ENCODE results near the gene CLTCL1.

Gene CLTCL1

GRCh38 chr22:19222242-19223005, 69.1 kb downstream of the CLTCL1 start:
- no peak for TF ChIP-seq CTCF (conservative IDR thresholded peaks at IDR 0.05; ENCODE audit: low read depth)
- CTCF ChIA-PET = no interaction called here
- DNase-seq (ENCODE audit: low spot score) = no peak

GRCh38 chr22:19220867-19221266, 70.7 kb downstream of the CLTCL1 start:
- TF ChIP-seq CTCF (conservative IDR thresholded peaks at IDR 0.05; ENCODE audit: low read depth) = no peak
- DNase-seq (ENCODE audit: low spot score) = no peak
- ChIA-PET POLR2A (ENCODE audit: low non-redundant PET) (no interaction called here), CTCF (no interaction called here)
- no peak overlapping the region for H3K27ac ChIP-seq

More at GRCh38 chr22:19222242-19223005, 69.1 kb downstream of the CLTCL1 start:
- no peak overlapping the region for H3K27ac ChIP-seq
- POLR2A ChIA-PET (ENCODE audit: low non-redundant PET) = no interaction called here

GRCh38 chr22:19218541-19219233, 72.8 kb downstream of the CLTCL1 start:
- CTCF ChIA-PET = interaction anchor here (0.5 kb wide), 1 partner anchor 176 kb away, joined by 3 read pairs; no protein-coding TSS in a partner anchor
- peak overlapping the region; percentile 44 for H3K27ac ChIP-seq
- TF ChIP-seq CTCF (conservative IDR thresholded peaks at IDR 0.05; ENCODE audit: low read depth) = no peak
- DNase-seq (ENCODE audit: low spot score) = no peak
- POLR2A ChIA-PET (ENCODE audit: low non-redundant PET) = no interaction called here

GRCh38 chr22:19216579-19216978, 74.9 kb downstream of the CLTCL1 start:
- CTCF ChIA-PET = no interaction called here
- H3K27ac ChIP-seq = no peak overlapping the region
- no peak for TF ChIP-seq CTCF (conservative IDR thresholded peaks at IDR 0.05; ENCODE audit: low read depth)
- DNase-seq (ENCODE audit: low spot score) = no peak
- POLR2A ChIA-PET (ENCODE audit: low non-redundant PET) = no interaction called here

GRCh38 chr22:19215360-19215759, 76.2 kb downstream of the CLTCL1 start:
- no peak for DNase-seq (ENCODE audit: low spot score)
- ChIA-PET POLR2A (ENCODE audit: low non-redundant PET) (no interaction called here), CTCF (no interaction called here)
- TF ChIP-seq CTCF (conservative IDR thresholded peaks at IDR 0.05; ENCODE audit: low read depth) = no peak
- H3K27ac ChIP-seq = no peak overlapping the region

GRCh38 chr22:19214078-19214473, 77.4 kb downstream of the CLTCL1 start:
- no peak for DNase-seq (ENCODE audit: low spot score)
- ChIA-PET CTCF (interaction anchor here (0.6 kb wide), 1 partner anchor 9 kb away, joined by 5 read pairs; no protein-coding TSS in a partner anchor), POLR2A (ENCODE audit: low non-redundant PET) (no interaction called here)
- no peak overlapping the region for H3K27ac ChIP-seq
- no peak for TF ChIP-seq CTCF (conservative IDR thresholded peaks at IDR 0.05; ENCODE audit: low read depth)
